ENCODE results near the gene ZNF839.
A peak's percentile ranks its signal among the peaks of the same experiment; 100 is the strongest.
"Not testable (repeated sequence)": the region's sequence is repeated elsewhere in the genome, so short reads cannot be mapped to it uniquely, and the experiment has no call there.

Gene ZNF839

DNA sequence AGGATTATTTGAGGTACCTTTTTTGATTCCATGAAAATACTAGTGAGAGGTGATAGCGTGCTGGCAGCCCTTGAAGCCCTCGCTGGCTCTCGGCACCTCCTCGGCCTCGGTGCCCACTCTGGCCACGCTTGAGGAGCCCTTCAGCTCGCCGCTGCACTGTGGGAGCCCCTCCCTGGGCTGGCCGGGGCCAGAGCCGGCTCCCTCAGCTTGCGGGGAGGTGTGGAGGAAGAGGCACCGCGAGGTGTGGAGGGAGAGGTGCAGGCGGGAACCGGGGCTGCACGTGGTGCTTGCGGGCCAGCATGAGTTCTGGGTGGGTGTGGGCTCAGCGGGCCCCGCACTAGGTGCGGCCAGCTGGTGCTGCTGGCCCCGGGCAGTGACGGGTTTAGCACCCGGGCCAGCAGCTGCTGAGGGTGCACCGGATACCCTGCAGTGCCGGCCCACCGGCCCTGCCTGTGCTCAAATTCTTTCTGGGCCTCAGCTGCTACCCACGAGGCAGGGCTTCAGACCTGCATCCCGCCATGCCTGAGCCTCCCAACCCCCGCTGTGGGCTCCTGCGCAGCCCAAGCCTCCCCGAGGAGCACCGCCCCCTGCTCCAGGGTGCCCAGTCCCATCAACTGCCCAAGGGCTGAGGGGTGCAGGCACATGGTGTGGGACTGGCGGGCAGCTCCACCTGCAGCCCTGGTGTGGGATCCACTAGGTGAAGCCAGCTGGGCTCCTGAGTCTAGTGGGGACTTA is 21.9 kb upstream of the ZNF839 start:
- Histone ChIP-seq H3K27ac (no peak overlapping the region), H3K9me3 (no peaks in the 10 kb centered on the region), H3K27me3 (no peaks in the 10 kb centered on the region), H3K36me3 (no peaks in the 10 kb centered on the region), H3K4me1 (ENCODE audit: control insufficient read depth in 1 of 2, insufficient read depth in 1 of 2, low read depth in 1 of 2, low read length in 1 of 2) (no peaks in the 10 kb centered on the region), H3K4me3 (ENCODE audit: low read depth in 1 of 2, low read length in 1 of 2) (no peak overlapping the region)
- TF ChIP-seq, protein P1, sequence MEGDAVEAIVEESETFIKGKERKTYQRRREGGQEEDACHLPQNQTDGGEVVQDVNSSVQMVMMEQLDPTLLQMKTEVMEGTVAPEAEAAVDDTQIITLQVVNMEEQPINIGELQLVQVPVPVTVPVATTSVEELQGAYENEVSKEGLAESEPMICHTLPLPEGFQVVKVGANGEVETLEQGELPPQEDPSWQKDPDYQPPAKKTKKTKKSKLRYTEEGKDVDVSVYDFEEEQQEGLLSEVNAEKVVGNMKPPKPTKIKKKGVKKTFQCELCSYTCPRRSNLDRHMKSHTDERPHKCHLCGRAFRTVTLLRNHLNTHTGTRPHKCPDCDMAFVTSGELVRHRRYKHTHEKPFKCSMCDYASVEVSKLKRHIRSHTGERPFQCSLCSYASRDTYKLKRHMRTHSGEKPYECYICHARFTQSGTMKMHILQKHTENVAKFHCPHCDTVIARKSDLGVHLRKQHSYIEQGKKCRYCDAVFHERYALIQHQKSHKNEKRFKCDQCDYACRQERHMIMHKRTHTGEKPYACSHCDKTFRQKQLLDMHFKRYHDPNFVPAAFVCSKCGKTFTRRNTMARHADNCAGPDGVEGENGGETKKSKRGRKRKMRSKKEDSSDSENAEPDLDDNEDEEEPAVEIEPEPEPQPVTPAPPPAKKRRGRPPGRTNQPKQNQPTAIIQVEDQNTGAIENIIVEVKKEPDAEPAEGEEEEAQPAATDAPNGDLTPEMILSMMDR (IDR thresholded peaks at IDR 0.05) = no peak

GRCh38 chr14:102298303-102299070 is 21.1 kb upstream of the ZNF839 start:
- not testable (repeated sequence) for H3K4me1 ChIP-seq (ENCODE audit: control insufficient read depth in 1 of 2, insufficient read depth in 1 of 2, low read depth in 1 of 2, low read length in 1 of 2); H3K4me3 ChIP-seq (ENCODE audit: low read depth in 1 of 2, low read length in 1 of 2); H3K36me3 ChIP-seq; H3K27me3 ChIP-seq; H3K9me3 ChIP-seq; H3K27ac ChIP-seq

DNA sequence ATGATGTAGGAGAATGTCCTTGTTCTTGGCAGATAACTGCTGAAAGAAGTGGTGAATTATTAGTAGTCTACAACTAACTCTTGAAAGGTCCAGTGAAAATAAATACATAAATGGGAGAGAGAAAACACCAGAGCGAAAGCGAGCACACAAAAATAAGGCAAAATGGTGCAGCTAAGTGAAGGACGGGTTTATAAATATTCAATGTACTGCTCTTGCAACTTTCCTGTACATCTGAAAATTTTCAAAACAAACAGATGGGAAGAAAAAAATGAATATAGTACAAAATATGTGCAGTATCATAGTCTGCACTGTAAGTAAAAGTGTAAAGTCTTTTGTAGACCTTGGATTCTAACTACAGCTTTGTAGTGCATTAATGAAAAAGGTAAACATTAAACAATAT is 15.9 kb upstream of the ZNF839 start:
- TF ChIP-seq, protein P1 (IDR thresholded peaks at IDR 0.05) = no peak
- H3K4me3 ChIP-seq (ENCODE audit: low read depth in 1 of 2, low read length in 1 of 2) = no peak overlapping the region
- no peaks in the 10 kb centered on the region for H3K27me3 ChIP-seq
- H3K27ac ChIP-seq = no peak overlapping the region
- H3K4me1 ChIP-seq (ENCODE audit: control insufficient read depth in 1 of 2, insufficient read depth in 1 of 2, low read depth in 1 of 2, low read length in 1 of 2) = peaks cover 25 to 27% of the 10 kb centered on the region in 2 experiments
- H3K36me3 ChIP-seq = no peaks in the 10 kb centered on the region
- H3K9me3 ChIP-seq = no peaks in the 10 kb centered on the region

DNA sequence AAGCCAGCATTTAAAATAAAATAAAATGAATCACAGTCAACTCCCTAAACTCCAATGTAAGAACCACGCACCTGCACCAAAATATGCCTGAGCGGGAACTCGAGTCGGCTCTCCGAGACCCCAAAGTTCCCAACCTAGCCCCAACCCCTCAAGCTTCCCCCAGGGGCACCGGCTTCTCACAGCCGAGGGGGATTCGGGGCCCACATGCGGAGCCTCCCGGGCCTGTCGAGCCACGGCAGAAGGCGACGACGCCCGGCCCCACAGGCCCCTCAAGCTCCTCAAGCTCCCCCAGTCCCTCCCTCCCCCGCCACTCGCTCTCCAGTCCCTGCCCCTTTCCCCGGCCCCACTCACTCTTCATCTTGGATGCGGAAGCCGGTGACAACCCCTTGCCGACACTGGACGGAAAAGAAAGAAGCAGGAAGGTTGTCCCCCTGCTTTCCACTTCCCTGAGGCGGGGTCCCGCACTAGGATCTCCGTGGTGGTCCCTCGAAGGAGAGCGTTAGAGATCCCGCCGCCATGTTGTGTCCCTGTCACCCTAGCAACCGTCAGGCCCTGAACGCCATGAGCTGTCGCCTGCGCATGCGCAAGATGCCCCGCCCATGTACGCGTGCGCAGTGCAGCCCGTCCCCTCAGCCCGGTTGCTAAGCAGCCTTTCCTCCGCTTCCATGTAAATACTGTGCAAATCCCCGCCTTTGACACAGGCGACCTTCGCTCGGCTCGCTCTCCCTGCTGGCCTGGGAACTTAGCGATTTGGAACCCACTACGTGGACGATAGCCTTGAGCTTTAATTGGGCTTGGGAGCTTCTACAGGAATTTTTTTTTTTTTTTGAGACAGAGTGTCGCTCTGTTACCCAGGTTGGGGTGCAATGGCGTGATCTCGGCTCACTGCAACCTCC is 14.7 kb upstream of the ZNF839 start, which contains the start of gene MOK:
MOK (minus strand) TSS at position 554 of the 896 bp plus-strand sequence; CDS start at position 358, 196 bp downstream.
- TF ChIP-seq, protein P1 (IDR thresholded peaks at IDR 0.05) = peak; percentile 7
- H3K36me3 ChIP-seq = no peaks in the 10 kb centered on the region
- H3K9me3 ChIP-seq = no peaks in the 10 kb centered on the region
- no peaks in the 10 kb centered on the region for H3K27me3 ChIP-seq
- H3K4me1 ChIP-seq (ENCODE audit: control insufficient read depth in 1 of 2, insufficient read depth in 1 of 2, low read depth in 1 of 2, low read length in 1 of 2) = peaks cover 27 to 31% of the 10 kb centered on the region in 2 experiments
- H3K27ac ChIP-seq = peak within 1 kb of the TSS; percentile 65
- H3K4me3 ChIP-seq (ENCODE audit: low read depth in 1 of 2, low read length in 1 of 2) = peak within 1 kb of the TSS; percentile 83 to 90

DNA sequence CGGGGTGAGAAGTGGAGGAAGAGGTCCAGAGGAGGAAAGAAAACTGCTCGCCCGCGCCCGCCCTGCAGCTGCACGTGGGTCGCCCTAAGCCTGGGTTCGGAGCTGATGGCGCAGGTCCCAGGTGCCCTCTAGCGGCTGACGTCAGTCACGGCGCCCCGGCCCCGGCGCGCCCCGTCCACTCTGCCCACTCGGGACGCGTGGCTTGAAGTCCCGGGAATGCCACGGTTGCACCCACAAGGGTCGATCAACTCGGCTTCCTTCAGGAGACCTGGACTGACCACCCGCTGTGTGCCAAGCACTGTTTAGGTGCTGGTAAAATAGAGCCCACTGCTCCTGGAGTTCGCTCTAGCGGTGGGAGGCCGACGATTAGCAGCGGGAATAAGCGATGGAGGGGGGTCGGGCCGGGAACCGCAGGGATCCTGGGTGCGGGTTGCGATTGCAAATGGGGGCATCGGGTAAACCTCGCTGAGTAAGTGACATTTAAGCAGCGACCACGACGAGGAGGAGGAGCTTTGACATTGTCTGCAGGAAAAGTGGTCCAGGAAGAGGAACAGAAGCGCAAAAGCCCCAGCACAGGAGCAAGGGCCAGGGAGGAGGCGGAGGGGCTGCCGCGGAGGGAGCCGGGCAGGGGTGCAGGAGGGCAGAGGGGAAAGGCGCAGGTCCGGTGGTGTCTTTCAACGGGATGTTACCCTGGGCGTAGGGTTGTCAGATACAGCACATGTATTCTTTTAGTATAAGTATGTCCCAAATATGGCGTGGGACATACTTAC is 5.1 kb upstream of the ZNF839 start:
- Histone ChIP-seq H3K27me3 (no peaks in the 10 kb centered on the region), H3K9me3 (no peaks in the 10 kb centered on the region), H3K27ac (peak overlapping the region; percentile 24), H3K4me1 (ENCODE audit: control insufficient read depth in 1 of 2, insufficient read depth in 1 of 2, low read depth in 1 of 2, low read length in 1 of 2) (peaks cover 43 to 45% of the 10 kb centered on the region in 2 experiments), H3K36me3 (no peaks in the 10 kb centered on the region), H3K4me3 (ENCODE audit: low read depth in 1 of 2, low read length in 1 of 2) (peak overlapping the region; percentile 69 to 76)
- TF ChIP-seq, protein P1 (IDR thresholded peaks at IDR 0.05) = peak; percentile 98
